Activated CD8-positive, alpha-beta memory T cell treated with anti-CD3 and anti-CD28 coated beads, Interleukin-2, amount 50 U/mL, for 48 hours (primary cell): Measurements from ENCODE around the gene FBXW11.

Experiments used
- DNase-seq: peaks from one replicate; pipeline ENCODE4 v3.0.0-alpha.2; 2020

FBXW11 gene

GRCh38 chr5:171839112-171839511 lies 167.3 kb downstream of the FBXW11 start:
- no peak for DNase-seq

DNA sequence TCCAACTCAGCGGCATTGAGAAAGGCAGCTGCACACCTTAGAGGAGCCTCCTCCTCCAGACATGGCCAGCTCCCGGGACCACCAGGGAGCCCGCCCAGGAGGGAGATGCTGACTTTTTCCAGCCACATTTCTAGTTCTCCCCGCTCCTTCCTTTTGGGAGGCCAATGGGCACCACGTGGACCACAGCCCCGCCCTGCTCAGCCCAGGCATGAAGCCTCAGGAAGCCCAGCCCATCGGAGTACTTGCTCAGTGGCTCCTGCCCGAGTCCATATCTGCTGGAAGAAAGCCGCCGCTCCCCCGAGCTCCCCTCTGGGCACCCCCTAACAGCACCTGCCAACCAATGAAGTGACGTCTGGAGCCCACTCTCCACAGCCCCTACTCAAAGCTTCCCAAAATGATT lies 168.4 kb downstream of the FBXW11 start:
- DNase-seq, result no peak

GRCh38 chr5:171837522-171837921 lies 168.9 kb downstream of the FBXW11 start:
- DNase-seq, result no peak

DNA sequence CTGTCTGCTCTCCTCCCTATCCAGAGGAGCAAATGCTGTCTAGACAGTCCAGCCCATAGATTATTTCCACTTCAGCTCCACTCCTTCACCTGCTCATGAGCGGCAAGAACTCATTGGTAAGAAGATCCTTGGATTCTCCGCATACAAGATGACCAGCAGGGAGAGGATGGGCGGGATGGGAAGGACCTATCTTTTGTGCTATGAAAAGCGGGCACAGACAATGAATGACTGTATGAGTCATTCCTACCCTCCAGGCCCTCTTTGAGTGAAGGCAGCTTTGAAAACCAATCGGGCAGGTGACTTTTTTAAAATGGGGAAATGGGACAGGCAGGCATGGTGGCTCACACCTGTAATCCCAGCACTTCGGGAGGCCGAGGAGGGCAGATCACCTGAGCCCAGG lies 171.4 kb downstream of the FBXW11 start:
- no peak for DNase-seq

DNA sequence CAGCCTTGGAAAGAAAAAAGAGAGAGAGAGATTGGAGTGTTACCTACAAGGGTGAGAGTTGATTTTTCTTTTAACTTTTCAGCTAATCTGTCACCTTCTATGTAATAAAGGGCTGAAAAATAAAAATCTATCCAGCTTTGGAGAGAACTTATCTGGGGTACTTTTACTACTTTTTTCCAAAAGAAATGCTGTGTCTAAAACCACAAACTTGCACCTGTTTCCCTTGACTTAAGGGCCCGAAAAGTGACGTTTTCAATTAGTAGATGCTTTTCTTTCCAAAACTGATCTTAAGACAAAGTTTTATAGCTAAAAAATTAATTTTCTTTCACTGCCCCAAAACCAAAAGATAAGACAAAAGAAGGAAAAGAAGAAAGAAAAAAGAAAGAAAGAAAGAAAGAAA lies 172.0 kb downstream of the FBXW11 start:
- DNase-seq, result no peak

- DNase-seq, result no peak
Observed at GRCh38 chr5:171832775-171833174, 173.7 kb downstream of the FBXW11 start.

DNA sequence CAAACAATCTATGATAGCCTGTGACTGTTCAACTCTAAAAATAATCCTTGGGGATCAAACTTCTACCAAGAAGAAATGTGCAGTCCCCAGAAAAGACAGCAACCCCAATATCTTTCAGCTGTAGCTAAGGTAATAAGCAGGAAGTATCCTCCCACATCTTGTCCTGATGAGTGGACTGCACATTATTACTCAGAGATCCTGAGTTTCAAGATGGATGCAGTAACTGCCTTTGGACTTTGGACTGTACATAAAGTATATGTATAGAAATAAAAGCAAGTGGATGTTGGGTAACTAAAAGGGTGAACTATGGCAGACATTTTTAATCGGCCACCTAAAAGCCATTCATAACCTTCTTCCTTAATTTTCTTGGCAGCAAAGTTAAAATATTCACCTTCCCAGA lies 175.8 kb downstream of the FBXW11 start:
- DNase-seq, result no peak

DNA sequence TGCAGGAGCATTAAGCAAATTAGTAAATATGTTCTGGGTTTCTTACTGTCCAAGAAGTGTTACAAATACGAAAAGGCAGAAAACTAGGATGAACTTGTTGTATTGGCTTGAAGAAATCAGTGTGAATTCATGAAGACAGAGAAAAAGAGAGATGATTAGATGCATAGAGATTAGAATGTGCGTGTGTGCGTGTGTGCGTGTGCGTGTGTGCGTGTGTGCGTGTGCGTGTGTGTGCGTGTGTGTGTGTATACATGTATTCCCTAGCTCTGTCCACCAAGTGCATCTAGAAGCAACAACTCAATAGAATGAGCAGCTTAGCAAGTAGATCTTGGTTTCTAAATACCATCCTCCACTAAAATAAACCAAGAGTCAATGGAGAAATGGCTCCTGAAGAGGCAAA lies 179.3 kb downstream of the FBXW11 start:
- DNase-seq, result no peak

DNA sequence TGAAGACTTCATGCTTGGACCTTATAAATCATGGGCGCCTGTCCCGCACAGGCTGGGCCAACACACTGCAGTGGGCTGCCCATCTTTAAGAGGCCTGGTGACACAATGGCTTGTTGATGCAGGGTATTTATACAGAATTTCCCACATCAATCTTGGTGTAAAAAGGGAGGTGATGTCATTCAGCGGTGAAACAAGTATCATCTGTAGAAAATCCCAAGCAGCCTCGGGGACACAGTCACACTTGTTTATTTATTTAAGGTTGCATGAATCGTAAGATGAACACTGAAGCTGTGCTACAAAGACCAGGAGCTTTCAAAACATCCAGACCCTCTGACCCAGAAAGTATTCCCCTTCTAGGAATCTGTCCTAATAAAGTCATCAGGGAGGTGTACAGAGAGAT lies 180.3 kb downstream of the FBXW11 start:
- DNase-seq, result no peak

- DNase-seq, result no peak
Observed at GRCh38 chr5:171825051-171825450, 181.4 kb downstream of the FBXW11 start.

GRCh38 chr5:171823269-171823668 lies 183.2 kb downstream of the FBXW11 start:
- no peak for DNase-seq

DNA sequence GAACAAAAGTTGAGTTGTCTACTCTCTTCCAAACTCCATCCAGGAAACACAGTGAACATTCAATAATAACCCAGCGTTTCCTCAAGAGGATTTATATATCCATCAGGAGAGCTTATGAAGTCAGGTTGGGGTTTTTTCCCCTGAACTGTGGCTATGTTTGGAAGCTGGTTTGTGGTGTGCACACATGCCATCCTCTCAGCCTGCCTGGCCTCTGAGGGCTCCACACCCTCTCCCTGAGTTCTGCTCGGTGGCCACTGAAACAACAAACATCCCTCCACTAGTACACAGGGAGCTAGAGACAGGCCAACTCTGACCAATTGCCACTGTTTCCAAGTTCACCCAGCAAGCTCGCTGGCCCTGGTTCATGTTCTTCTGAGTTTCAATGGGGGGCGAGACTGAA lies 185.2 kb downstream of the FBXW11 start:
- no peak for DNase-seq

GRCh38 chr5:171820561-171820960 lies 185.9 kb downstream of the FBXW11 start:
- DNase-seq, result no peak

DNA sequence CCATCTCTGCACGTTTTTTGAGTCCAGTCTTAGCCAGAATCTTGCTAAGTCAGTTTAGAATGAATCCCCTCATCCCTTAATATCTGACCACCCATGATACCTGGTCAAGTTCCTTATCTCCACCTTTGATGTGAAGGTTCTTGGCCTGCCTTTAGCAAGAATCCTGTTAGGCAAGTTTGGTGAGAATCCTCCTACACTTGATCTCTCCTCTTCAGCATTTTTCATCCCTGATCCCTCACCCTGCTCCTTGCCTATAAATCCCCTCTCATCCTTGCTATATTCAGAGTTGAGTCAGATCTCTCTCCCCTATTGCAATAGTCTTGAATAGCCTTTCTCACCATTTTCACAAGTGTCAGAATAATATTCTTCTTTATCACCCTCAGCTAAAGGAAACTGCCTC lies 189.8 kb downstream of the FBXW11 start:
- no peak for DNase-seq

- no peak for DNase-seq
Observed at GRCh38 chr5:171813813-171814490, 192.5 kb downstream of the FBXW11 start.

DNA sequence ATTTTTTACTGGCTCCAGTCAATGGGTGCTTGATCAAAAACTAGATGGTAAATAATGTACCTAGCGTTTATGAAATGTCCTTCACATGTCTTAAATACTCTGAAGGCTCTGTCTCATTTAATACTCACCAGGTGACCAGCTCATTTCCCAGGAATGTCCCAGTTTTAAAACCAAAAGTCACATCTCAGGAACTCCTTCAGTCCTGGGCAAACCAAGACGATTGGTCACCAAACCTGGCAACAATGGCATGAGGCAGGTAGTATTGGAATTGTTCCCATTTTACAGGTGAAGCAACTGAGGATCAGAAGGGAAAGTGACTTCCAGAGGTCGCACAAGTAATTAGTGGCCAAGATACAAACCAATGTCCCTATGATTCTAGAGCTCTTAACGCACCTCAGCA lies 193.2 kb downstream of the FBXW11 start:
- no peak for DNase-seq
